GM18508 (cell line): ENCODE results near the gene ATAD3A.

ENCODE experiments used
- ATAC-seq: cut with Tn5 transposase; IDR thresholded peaks from one replicate; pipeline ENCODE4 v1.9.1; 2021; ENCODE audit warnings: moderate number of reproducible peaks; ENCODE audit not compliant: insufficient read depth, unreplicated experiment

ATAD3A gene

DNA sequence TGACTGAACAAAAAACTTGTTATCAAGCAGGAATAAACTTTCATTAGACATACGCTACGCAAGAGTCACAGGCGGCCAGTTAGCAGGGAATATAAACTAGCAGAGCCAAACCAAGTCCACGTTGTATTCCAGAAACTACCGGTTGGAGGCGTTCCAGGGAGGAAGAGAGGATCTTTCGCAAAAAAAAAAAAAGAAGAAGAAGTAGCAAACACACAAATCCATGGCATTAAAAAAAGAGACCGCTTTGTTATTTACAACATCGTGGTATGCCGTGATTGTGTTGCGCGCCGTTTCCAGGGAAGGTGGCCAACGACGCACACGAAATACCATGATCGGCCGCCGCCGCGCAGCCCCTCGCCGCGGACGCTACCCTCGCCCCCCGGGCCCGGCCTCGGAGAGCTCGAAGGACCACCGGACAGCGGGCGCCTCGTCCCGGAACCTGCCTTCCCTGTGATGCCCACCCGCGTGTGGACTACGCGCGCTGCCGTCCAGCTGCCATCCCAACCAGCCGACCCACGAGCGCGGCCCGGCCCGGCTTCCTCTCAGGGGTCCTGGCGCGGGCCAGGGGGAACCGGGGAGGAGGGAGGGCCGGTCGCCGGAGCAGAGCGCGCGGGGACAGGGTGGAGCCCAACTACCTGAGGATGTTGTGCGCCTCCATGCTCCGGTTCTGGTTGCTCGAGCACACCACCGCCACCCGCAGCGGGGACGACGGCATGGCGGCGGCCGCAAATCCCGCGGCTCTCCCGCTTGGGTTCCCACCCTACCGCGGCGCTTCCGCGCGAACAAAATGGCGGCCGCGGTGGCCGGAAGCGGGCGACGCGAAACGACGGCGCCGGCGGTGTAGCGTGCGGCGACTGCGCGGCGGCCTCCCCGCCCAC, 62.1 kb downstream of the ATAD3A start:
- ATAC-seq = no peak

GRCh38 chr1:1574721-1575537, 63.0 kb downstream of the ATAD3A start, which contains the start of gene SSU72:
SSU72 (minus strand) TSS chr1:1574863; CDS start chr1:1574557, 306 bp downstream.
- no peak for ATAC-seq

- no peak for ATAC-seq
Observed at GRCh38 chr1:1577367-1578011, 65.5 kb downstream of the ATAD3A start.

DNA sequence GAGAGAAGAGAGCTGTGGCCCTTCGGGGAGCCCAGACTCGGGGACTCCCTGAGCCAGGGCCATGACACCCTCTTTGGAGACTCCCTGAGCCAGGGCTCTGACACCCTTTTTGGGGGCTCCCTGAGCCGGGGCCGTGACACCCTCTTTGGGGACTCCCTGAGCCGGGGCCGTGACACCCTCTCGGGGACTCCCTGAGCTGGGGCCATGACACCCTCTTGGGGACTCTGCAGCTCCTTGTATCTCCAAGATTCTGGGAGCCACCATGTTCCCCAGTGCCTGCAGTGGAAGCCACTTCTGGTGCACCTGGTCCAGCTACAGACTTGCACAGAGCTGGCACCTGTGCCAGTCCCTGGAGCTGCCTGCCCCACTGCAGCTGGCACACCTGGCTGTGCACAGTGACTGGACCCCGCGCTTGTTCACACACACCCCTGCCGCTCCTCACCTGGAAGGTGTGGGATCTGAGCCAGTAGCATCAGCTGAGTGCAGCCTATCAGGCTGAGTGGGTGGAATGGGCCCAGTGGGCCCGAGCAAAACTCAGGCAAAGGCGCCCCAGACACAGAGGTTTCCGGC, 66.5 kb downstream of the ATAD3A start:
- ATAC-seq = no peak

GRCh38 chr1:1582585-1583346, 70.8 kb downstream of the ATAD3A start:
- ATAC-seq = no peak

DNA sequence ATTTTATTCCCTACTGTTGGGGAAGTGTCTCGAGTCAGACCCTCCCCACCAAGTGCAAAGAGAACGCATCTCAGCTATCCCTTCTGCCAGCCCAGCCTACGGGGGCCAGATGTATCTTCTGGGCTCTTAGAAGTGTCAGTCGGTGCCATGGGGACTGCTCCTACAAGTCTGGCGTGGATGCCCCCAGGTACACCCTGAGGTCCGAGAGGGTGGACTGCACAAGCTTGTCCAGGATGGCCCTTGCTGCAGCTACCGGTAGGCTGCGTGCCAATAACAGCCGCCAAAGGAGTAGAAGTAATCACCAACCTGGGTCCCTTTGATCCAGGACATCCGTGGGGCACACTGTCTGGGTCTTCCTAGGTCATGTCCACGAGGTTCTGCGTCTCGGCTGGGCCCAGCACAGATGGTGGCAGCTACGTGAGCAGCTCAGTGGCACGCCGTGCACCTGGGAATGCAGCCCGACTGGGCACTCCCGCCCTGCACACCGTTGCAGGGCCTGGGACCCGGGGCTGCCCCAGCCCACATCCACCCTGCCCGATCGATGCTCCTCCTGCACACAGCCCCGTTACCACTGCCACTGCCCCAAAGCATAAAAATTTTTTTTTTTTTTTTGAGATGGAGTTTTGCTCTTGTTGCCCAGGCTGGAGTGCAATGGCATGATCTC, 71.5 kb downstream of the ATAD3A start:
- ATAC-seq = no peak
